Ureter (tissue), 1 donor: ENCODE data around the gene IFT88. TPM values are rescaled to one million over a fixed set of nuclear protein-coding genes. Genes with fewer than 3 reads are reported as not detected.

Source experiments
- DNase-seq: peaks from one replicate; pipeline ENCODE4 v3.0.0-alpha.2; 2020; ENCODE audit warnings: low spot score
- total RNA-seq: library from RNA; stranded (reverse); gene quantifications from one replicate; pipeline ENCODE4 v1.2.4, GENCODE V29; 2023
- donor health status: DM: yes; HTN: yes; CAD: no.

Gene IFT88, protein sequence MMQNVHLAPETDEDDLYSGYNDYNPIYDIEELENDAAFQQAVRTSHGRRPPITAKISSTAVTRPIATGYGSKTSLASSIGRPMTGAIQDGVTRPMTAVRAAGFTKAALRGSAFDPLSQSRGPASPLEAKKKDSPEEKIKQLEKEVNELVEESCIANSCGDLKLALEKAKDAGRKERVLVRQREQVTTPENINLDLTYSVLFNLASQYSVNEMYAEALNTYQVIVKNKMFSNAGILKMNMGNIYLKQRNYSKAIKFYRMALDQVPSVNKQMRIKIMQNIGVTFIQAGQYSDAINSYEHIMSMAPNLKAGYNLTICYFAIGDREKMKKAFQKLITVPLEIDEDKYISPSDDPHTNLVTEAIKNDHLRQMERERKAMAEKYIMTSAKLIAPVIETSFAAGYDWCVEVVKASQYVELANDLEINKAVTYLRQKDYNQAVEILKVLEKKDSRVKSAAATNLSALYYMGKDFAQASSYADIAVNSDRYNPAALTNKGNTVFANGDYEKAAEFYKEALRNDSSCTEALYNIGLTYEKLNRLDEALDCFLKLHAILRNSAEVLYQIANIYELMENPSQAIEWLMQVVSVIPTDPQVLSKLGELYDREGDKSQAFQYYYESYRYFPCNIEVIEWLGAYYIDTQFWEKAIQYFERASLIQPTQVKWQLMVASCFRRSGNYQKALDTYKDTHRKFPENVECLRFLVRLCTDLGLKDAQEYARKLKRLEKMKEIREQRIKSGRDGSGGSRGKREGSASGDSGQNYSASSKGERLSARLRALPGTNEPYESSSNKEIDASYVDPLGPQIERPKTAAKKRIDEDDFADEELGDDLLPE
- total RNA-seq: 20.7 TPM

- DNase-seq: peak; percentile 90
Observed at GRCh38 chr13:20566898-20567874, at the start of gene IFT88. IFT88 (plus strand) TSS chr13:20567157; CDS start chr13:20574386, 7,229 bp downstream.

GRCh38 chr13:20518660-20519100 is 48.3 kb upstream of the IFT88 start:
- DNase-seq: no peak

DNA sequence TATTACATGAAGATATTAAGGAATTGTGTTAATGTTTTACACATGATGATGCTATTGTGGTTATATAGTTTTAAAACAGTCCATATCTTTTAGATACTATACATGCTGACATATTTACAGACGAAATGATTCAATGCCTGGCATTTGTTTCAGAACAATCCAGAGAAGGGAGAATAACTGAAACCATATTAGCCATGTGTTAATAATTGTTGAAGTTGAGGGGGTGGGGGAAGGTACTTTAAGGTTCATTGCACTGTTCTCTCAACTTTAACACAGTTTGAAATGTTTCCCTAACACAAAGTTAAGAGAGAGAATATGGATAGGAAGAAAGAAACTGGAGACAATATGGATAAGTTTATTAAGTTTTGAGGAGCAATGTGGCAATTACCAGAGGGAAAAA is 47.1 kb upstream of the IFT88 start:
- DNase-seq: no peak

GRCh38 chr13:20521364-20522115 is 45.4 kb upstream of the IFT88 start:
- DNase-seq: no peak

GRCh38 chr13:20525144-20525600 is 41.8 kb upstream of the IFT88 start:
- DNase-seq: no peak

GRCh38 chr13:20525601-20526544 is 41.1 kb upstream of the IFT88 start, which contains the start of gene CRYL1:
CRYL1 (minus strand) TSS chr13:20525857; CDS start chr13:20525794, 63 bp downstream.
- DNase-seq: peak; percentile 75

GRCh38 chr13:20526664-20527063 is 40.3 kb upstream of the IFT88 start:
- no peak for DNase-seq

GRCh38 chr13:20528452-20528851 is 38.5 kb upstream of the IFT88 start:
- DNase-seq: no peak

- no peak for DNase-seq
Observed at GRCh38 chr13:20534038-20534608, 32.8 kb upstream of the IFT88 start.

- no peak for DNase-seq
Observed at GRCh38 chr13:20536992-20537391, 30.0 kb upstream of the IFT88 start.

GRCh38 chr13:20544201-20544923 is 22.6 kb upstream of the IFT88 start:
- no peak for DNase-seq

DNA sequence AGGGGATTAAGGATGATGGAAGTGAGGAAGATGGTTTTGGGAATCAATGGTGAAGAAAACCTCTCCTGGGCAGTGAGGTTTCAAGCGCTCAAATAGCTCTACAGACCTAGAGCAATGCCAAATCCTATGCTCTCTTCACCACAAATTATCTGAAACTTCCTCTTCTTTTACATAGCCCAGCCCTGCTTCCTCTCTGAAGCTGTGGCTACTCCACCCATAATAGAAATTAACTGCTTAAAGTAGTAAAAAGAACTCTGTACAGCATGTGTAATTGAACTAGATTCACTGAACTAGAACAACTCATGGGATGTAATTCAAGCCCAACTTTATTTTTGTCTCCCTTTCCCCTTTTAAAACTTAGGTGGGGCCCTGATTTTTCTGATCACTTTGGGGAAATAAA is 20.4 kb upstream of the IFT88 start:
- DNase-seq: no peak

DNA sequence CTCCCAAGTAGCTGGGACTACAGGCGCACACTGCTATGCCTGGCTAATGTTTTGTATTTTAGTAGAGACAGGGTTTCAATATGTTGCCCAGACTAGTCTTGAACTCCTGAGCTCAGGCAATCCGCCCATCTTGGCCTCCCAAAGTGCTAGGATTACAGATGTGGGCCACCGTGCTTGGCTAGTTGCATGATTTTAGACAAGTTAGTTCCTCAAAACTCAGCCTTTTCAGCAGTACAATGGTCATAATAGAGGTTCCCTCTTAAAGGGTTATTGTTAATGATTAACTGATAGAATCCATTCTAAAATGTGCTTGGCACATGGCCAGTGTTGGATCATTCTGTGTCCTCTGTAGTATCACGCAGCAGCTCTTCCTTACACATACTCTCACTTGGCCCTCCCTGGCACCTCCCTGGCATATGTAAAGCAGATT is 19.5 kb upstream of the IFT88 start:
- no peak for DNase-seq

DNA sequence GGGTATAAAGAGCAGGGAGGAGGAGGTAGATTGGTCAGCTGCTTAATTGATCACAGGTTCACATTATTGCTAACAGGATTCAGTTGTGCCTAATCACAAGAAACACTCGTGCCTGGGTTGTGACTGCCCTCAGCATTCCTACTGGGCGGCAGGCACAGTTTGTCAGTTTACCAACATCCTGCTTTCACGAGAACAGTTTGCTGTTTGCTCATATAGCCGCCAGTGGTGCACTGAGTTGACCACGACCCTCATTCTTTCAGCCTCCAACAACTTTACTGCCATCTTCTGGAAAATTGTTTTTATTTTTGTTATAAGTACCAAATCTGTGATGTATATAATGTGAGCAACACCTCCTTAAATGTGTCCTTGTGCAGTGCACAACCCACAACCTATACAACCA is 16.2 kb upstream of the IFT88 start:
- DNase-seq: no peak

GRCh38 chr13:20553311-20553710 is 13.6 kb upstream of the IFT88 start:
- DNase-seq: no peak

DNA sequence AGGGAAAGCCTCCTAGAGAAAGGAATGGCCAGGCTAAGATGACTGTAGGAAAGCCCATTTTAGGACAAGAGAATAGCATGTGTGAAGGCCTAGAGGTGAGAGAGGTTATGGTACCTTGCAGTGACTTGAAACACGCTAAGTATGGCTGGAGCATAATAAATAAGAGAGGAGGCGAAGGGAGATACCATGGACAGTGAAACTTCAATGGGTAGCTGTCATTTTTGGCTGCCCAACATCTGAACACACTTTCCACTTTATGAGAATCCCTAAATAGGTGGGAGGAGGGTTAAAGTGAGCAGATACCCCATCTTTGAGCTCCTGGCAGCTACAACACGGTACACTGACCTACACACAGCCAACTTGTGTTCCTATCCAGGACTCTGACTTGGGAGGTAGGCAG is 8.0 kb upstream of the IFT88 start:
- no peak for DNase-seq

DNA sequence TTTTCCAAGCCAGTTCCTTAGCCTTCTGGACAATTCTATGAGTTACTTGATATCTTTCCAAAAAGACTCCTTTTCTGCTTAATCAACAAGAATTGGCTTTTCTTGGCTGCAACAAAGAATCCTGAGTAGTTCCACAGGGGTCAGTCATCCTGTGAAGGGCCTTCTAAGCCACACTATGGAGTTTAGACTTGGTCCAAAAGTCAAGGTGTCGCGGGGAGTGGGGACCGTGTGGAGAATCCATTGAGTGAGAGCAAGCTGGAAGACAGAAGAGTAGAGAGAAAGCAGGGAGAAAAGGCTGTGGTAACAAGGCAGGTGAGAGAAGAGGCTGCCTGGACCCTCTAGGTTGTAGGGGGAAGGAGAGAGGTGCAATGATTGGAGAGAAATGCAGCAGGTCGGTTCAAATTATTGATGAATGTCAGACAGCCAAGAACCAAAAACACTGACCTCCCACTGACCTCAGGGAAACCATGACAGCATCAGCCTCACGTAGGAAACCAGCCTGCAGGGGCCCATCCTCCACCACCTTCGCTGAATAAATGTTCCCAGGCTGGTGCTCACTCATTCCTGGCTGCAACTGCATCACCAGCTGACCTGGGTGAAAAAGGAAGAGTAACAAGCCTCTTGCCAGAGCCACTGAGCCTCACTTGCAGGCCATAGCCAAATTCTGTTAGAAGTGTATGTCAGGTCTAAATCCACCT is 7.1 kb upstream of the IFT88 start:
- no peak for DNase-seq

DNA sequence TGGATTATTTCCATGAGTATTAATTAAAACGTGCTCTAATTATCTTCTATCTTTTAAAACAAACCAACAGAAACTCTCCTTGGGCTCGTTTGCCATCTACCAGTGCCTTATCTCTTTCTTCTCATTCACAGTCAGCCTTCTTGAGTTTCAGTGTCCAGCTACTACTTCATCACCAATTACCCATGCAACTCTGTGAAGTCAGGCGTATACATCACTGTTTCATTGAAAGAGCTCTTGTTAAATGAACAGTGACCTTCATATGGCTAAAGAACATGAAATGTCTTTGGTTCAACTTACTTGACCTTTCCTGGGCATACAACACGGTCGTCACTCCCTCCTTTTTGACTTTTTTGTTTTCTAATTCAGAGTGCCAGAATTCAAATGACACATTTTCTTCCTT is 5.2 kb upstream of the IFT88 start:
- no peak for DNase-seq
